ENCODE results near the gene SMIM14. TPM values are rescaled to one million over a fixed set of nuclear protein-coding genes. Genes with fewer than 3 reads are reported as not detected.
"Not testable (repeated sequence)": the region's sequence is repeated elsewhere in the genome, so short reads cannot be mapped to it uniquely, and the experiment has no call there.

Gene SMIM14
- total and polyA plus RNA-seq, 2 experiments from 2014 or later = 98.6 to 124 TPM

DNA sequence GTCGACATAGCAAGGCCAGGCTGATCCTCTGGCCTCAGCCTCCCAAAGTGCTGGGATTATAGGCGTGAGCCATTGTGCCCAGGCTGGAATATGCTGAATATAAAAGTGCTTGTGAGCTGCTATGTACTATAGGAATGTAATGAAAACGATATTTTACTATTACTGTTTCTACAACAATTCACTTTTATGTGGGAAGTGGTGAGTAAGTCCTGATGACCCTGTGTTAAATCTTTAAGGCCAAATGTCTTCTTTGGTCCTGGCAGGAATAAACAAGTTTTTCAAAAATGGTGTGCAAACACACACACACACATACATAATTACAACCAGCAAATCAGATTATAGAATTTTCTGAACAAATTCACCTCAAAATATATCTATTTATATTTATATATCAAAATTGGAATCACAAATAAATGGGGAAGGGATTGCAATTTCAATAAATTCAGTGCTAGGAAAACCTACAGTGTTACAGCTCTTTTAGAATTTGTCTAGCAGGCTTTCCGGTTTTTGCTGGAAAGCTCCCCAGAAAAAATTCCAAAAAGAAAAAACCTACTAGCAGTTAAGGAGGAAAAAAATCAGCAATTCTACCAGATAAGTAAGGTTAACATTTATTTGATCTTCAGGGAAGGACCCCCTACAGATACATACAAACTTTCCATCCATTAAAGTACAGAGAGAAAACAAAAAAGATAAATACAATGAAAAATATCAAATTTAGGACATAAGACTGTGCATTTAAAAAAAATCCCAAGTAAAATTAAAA lies 17.9 kb downstream of the SMIM14 start:
- H3K36me3 ChIP-seq (replicated peaks; ENCODE audit: insufficient read depth, low read depth) = no peaks in the 10 kb centered on the region
- no peaks in the 10 kb centered on the region for H3K27me3 ChIP-seq
- 87% methylated on average over 4 of the region's 4 CpGs for WGBS (ENCODE audit: low lambda C conversion rate, missing lambda C conversion rate)
- no peak for DNase-seq (ENCODE audit: low spot score)
- no peaks in the 10 kb centered on the region for H3K9me3 ChIP-seq (ENCODE audit: low read depth)
- no peaks in the 10 kb centered on the region for H3K9me2 ChIP-seq (replicated peaks; ENCODE audit: insufficient read depth)
- H3K27ac ChIP-seq = peak overlapping the region; percentile 31
- H2AFZ ChIP-seq = no peak overlapping the region
- H3K4me2 ChIP-seq = no peak overlapping the region
- H3K4me1 ChIP-seq (ENCODE audit: insufficient read depth) = peaks cover 24% of the 10 kb centered on the region
- H3K79me2 ChIP-seq = peaks cover 50% of the 10 kb centered on the region
- no peaks in the 10 kb centered on the region for H4K20me1 ChIP-seq (ENCODE audit: insufficient read depth, poor library complexity, severe bottlenecking)
- no peak for TF ChIP-seq EZH2 (IDR thresholded peaks at IDR 0.05; ENCODE audit: borderline replicate concordance)
- TF ChIP-seq EZH2phosphoT487 (IDR thresholded peaks at IDR 0.05; ENCODE audit: low read depth, severe bottlenecking, unreplicated experiment) = no peak
- TF ChIP-seq, protein P1, sequence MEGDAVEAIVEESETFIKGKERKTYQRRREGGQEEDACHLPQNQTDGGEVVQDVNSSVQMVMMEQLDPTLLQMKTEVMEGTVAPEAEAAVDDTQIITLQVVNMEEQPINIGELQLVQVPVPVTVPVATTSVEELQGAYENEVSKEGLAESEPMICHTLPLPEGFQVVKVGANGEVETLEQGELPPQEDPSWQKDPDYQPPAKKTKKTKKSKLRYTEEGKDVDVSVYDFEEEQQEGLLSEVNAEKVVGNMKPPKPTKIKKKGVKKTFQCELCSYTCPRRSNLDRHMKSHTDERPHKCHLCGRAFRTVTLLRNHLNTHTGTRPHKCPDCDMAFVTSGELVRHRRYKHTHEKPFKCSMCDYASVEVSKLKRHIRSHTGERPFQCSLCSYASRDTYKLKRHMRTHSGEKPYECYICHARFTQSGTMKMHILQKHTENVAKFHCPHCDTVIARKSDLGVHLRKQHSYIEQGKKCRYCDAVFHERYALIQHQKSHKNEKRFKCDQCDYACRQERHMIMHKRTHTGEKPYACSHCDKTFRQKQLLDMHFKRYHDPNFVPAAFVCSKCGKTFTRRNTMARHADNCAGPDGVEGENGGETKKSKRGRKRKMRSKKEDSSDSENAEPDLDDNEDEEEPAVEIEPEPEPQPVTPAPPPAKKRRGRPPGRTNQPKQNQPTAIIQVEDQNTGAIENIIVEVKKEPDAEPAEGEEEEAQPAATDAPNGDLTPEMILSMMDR (IDR thresholded peaks at IDR 0.05; ENCODE audit: poor library complexity) = no peak
- H3K4me3 ChIP-seq = no peak overlapping the region

DNA sequence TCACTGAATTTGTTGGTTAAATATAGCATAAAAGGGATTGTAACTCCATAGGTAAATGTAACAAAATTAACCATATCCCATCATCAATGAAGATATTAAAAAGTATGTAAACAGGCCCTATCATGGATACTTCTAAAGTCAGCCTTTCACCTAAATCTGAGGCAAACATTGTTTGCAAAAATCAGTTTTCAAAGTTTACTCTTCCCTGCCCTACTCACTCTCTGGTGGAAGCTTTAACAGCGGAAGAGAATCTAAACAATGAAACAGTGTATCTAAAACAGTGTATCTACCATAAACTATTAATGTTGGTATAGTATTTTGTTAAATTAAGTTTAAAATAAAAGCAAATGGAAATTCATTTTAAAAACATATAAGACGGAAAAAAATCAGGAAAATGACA lies 21.1 kb downstream of the SMIM14 start:
- WGBS (ENCODE audit: low lambda C conversion rate, missing lambda C conversion rate) = 87% methylated on average over 2 of the region's 2 CpGs
- no peaks in the 10 kb centered on the region for H3K27me3 ChIP-seq
- no peaks in the 10 kb centered on the region for H3K36me3 ChIP-seq (replicated peaks; ENCODE audit: insufficient read depth, low read depth)
- H3K79me2 ChIP-seq = peaks cover 43% of the 10 kb centered on the region
- no peaks in the 10 kb centered on the region for H3K9me2 ChIP-seq (replicated peaks; ENCODE audit: insufficient read depth)
- H3K4me2 ChIP-seq = no peak overlapping the region
- H4K20me1 ChIP-seq (ENCODE audit: insufficient read depth, poor library complexity, severe bottlenecking) = no peaks in the 10 kb centered on the region
- H2AFZ ChIP-seq = no peak overlapping the region
- TF ChIP-seq EZH2 (IDR thresholded peaks at IDR 0.05; ENCODE audit: borderline replicate concordance) = no peak
- no peak for TF ChIP-seq EZH2phosphoT487 (IDR thresholded peaks at IDR 0.05; ENCODE audit: low read depth, severe bottlenecking, unreplicated experiment)
- TF ChIP-seq, protein P1 (IDR thresholded peaks at IDR 0.05; ENCODE audit: poor library complexity) = no peak
- H3K4me1 ChIP-seq (ENCODE audit: insufficient read depth) = peaks cover 31% of the 10 kb centered on the region
- no peak overlapping the region for H3K4me3 ChIP-seq
- no peaks in the 10 kb centered on the region for H3K9me3 ChIP-seq (ENCODE audit: low read depth)
- no peak overlapping the region for H3K27ac ChIP-seq
- no peak for DNase-seq (ENCODE audit: low spot score)

DNA sequence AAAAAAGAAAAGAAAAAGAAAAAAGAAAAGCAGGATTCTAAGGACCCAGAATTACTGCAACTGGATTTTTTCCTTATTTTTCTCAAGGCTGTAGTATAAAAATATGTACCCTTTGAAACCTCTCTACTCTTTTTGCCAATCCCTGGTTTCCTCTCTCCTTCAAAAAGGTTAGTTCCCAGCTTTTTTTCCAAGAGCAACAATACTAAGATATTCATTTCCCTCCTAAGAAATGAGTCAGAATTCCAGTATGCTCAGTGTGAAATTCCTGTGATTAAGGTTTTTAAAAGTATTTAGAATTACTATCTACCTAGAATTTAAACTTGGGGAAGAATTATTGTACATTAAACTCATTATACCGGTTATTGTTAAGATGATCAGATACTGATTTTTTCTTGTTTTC lies 22.0 kb downstream of the SMIM14 start:
- H3K9me3 ChIP-seq (ENCODE audit: low read depth) = no peaks in the 10 kb centered on the region
- H4K20me1 ChIP-seq (ENCODE audit: insufficient read depth, poor library complexity, severe bottlenecking) = no peaks in the 10 kb centered on the region
- no peaks in the 10 kb centered on the region for H3K36me3 ChIP-seq (replicated peaks; ENCODE audit: insufficient read depth, low read depth)
- H3K4me3 ChIP-seq = no peak overlapping the region
- TF ChIP-seq, protein P1 (IDR thresholded peaks at IDR 0.05; ENCODE audit: poor library complexity) = no peak
- no peak for TF ChIP-seq EZH2 (IDR thresholded peaks at IDR 0.05; ENCODE audit: borderline replicate concordance)
- no peak for TF ChIP-seq EZH2phosphoT487 (IDR thresholded peaks at IDR 0.05; ENCODE audit: low read depth, severe bottlenecking, unreplicated experiment)
- H3K4me1 ChIP-seq (ENCODE audit: insufficient read depth) = peaks cover 24% of the 10 kb centered on the region
- H3K27ac ChIP-seq = no peak overlapping the region
- 92% methylated on average over 1 of the region's 1 CpG for WGBS (ENCODE audit: low lambda C conversion rate, missing lambda C conversion rate)
- no peak overlapping the region for H3K4me2 ChIP-seq
- H3K9me2 ChIP-seq (replicated peaks; ENCODE audit: insufficient read depth) = no peaks in the 10 kb centered on the region
- DNase-seq (ENCODE audit: low spot score) = no peak
- H3K27me3 ChIP-seq = no peaks in the 10 kb centered on the region
- H3K79me2 ChIP-seq = peaks cover 46% of the 10 kb centered on the region
- H2AFZ ChIP-seq = no peak overlapping the region

DNA sequence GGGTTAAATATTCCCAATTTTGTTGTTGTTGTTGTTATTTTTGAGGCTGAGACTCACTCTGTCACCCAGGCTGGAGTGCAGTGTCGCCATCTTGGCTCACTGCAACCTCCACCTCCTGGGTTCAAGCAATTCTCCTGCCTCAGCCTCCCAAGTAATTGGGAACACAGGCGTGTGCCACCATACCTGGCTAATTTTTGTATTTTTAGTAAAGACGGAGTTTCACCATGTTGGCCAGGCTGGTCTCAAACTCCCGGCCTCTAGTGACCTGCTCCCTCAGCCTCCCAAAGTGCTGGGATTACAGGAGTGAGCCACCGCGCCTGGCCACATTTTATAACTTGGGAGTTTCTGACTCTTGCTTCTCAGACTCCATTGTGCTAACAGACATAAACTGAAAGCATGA lies 22.6 kb downstream of the SMIM14 start:
- not testable (repeated sequence) for H3K27ac ChIP-seq; H3K9me3 ChIP-seq (ENCODE audit: low read depth); H2AFZ ChIP-seq; H3K27me3 ChIP-seq; DNase-seq (ENCODE audit: low spot score); H3K4me2 ChIP-seq; H3K4me3 ChIP-seq; H3K9me2 ChIP-seq (replicated peaks; ENCODE audit: insufficient read depth); H3K36me3 ChIP-seq (replicated peaks; ENCODE audit: insufficient read depth, low read depth); H4K20me1 ChIP-seq (ENCODE audit: insufficient read depth, poor library complexity, severe bottlenecking)
- H3K4me1 ChIP-seq (ENCODE audit: insufficient read depth) = peaks cover 21% of the 10 kb centered on the region
- WGBS (ENCODE audit: low lambda C conversion rate, missing lambda C conversion rate) = over 99% methylated on average over 6 of the region's 6 CpGs
- H3K79me2 ChIP-seq = peaks cover 48% of the 10 kb centered on the region

All from hepatocyte (in vitro differentiated cells).